Right kidney (tissue), 1 donor: ENCODE data around the gene CNTN5.

Experiments
- DNase-seq: peaks from one replicate; pipeline ENCODE4 v3.0.0-alpha.2; 2016

Gene CNTN5

DNA sequence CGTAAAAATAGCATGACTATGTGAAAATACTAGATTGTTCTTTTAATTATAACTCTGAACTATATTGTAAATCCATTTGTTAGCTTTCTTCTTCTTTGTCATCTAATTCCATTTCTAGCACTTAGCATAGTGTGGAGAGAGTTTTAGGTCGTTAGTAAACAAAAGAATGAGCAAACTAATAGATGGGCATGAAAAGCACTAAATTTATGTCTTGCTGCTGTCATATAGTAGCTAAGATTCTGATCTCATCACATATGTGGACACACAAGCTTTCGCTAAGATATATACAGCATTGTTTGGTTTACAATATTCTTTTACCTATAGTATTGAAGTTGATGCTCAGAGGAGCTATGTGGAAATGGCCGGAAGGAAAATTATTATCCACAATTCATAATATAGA, 370.5 kb downstream of the CNTN5 start:
- DNase-seq, result no peak

DNA sequence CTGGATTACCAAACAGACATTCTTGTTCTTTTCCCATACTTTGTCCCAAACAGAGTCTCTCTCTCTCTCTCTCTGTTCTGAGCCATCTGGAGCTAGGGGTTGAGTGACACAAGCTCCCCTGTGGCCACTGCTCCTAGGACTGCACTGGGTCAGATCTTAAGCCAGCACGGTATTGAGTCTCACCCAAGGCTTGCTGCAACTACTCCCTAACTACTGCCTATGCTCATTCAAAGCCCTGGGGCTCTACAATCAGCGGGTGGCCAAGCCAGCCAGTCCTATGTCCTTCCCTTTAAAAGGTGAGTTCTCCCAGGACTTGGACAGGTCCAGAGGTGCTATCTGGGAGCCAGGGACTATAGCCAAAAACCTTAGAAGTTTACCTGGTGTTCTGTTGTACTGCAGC, 385.6 kb downstream of the CNTN5 start:
- no peak for DNase-seq

DNA sequence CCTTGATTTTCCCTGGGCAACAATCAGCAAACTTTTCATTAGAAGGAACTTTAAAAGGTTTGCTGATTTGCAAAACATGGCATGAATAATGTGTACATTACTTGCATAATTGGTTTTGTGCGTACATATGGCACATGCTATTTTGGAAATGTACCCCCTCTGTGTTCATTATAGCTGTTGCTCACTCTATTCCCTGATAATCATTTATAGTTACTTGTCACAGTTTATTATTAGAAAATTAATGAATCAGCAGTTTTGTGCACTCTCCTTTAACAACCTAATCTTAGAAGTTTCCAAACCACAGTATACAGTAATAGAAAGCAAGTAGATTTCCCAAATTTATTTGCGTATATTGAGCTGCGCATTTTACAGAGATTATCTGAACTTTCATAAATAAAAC, 389.9 kb downstream of the CNTN5 start:
- DNase-seq, result no peak

DNA sequence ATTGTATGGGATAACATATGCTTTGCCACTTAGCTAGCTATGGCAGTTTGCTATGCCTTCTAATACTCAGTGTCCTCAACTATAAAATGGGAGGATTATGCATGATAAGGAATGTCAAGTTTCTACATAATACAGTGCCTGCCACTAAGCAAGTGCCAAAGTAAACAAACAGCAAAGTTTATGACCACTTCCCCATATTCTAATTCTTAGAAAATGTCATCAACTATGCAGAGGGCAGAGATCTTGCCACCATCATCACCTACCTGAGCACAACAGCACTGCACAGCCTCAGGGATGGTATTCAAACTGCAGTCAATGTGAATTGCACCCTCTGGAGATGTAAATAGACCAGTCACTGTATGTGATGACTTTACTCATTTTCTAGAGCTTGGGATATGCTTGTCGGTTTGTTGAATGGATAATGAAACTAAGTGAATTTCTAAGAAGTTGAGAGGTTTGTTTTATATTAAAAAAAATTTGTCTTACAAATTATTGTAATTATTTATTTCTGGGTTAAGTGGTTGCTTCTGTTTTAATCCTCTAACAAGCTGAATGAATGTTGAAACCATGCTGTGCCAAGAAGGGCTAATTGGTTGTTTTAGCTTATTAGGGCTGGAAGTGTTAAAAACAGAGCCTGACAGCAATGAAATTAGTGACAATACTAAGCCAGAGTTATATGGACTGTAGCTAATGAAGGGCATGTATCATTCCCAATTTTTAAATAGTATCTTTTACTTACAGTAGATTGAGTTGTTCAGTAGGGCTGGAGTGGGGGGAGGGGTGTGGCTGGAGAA, 398.4 kb downstream of the CNTN5 start:
- DNase-seq, result no peak

DNA sequence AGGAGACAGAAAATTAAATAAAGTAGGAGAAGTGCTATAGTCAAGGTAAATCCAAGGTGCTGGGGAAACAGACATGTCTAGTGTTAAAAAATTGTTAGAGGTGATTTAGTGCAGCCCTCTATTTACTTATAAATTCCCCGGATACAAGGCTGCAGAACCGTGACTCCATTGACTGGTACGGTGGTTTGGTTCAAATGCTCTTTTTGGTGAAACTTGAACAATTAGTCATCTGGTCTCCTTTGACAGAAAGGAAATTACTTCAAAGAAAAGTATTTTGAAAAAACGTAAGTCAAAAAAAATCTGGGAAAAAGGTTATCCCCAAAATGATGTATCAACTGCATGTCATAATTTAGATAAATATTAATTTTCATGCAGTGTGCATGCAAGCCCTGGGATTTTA, 399.2 kb downstream of the CNTN5 start:
- DNase-seq, result no peak

DNA sequence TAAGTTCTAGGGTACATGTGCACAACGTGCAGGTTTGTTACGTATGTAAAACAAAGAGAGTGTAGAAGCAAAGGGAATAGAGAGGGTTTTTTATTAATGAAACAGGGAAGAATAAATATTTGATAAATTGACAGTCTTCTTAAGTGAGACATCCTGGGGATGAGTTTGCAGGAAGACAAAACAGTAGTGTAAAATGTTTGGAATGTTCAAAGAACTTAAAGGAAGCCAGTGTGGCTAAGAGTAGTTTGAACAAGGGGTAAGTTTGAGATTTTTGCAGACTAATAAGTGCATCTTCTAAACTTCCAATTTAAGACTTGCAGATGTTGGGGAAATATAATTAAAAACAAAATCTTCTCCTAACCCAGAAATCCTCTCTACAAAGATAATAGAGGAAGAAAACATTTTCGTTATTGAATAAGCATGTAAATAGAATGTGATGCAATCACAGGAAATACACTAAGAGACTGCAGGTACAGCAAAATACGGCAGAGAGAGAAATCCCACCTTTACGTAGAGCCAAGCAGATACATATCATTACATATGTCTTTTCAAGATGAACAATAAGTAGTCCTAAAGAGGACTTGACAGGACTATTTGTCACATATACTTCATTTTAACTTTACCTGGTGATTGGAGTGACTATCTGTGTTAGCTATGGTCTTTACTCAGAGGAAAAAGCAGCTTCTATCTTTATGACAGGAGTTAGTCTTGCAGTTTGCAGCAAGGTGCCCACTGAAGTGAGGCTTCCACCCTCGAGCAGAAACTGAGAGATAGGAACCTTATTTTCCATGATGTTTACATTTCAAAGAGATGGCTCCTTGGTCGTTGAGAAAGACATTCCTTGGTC, 402.1 kb downstream of the CNTN5 start:
- no peak for DNase-seq

DNA sequence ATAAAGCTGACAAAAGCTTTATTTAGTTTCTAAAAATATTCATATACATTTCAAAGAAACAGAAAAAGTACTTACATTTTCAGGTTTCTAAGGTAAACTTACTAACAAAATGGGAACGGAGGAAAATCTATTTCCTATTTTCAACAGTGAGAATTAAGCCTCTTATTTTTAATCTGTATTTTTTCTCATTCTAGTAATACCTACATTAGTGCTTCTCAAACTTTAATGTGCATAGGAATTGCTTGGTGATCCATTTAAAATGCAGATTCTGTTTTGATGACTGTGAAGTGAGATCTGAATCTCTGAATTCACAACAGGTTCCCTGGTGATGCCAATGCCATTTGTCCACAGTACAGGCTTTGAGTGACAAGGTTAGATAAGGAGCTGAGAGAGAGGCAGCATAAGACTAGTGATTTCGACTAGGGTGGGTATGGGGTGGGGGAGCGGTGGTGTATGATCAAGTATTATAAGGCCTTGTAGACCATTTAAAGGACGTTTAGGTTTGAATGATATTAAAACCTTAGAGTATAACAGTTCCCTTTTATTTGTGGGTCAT, 402.8 kb downstream of the CNTN5 start:
- no peak for DNase-seq

DNA sequence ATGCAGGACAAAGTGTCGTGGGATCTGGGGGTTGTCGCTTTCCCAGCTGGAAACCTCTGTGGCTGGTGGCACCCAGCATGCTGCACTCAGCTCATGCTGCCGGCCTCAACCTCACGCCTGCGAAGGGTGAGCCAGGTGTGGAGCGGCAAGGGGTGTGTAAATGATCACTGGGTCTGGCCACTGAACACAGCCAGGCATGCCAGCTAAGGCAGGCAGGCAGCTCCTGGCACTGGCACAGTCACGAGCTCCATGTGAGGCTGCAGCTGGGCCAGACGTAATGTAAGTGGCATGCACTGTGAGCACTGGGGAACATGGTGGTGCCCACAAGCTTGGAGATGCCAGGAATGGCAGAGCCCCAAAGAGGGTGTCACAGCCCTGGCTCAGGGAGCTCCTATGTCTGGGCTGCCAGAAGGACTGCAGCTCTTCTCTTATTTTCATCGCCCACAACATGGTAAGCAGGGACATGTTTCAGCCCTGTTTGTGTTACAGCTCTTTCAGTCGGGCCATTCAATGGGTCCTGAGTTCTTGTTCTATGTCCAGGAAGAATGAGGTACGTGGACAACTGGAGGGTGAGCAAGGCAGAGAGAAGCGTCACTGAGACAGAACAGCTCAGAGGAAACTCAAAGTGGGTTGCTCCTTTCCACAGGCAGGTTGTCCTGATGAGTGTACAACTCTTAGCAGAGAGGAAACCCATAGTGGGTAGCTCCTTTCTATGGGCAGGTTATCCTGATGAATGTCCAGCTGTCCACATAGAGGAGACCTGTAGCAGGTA, 403.8 kb downstream of the CNTN5 start:
- no peak for DNase-seq

DNA sequence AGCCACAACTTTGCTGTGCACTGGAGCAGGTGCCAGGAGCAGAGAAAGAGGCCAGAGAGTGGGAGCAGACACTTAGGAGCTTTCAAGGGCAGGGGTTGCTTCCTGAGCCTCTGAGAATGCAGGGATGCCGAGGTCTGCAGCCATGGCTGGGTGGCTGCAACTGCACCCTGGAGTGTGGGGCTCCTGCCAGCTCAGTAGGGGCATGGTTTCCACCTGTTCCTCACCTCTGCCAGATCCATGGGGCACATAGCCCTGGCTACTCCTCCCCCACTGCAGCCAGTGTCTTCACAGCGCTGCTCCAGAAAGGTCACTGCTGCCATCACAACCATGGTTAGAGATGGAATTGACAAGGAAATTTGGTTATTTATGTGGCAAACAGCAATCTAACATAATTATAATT, 404.8 kb downstream of the CNTN5 start:
- DNase-seq, result no peak

DNA sequence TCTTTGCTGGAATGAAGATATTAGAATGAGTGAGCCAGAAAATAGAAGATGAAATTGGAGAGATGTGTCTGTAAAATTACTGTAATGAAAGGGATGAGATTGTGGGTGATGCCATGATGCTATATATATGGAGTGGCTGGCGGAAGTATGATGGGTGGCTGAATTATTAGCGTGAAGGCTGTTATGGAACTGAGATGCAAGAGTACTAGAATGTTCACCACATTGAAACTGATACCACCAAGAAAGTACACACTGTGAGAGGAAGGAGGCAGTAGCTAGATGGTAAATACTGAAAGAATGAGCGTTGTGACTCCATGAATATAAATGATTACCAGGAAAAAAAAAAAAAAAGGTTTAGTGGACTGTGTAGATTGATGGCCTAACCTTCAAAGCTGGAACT, 411.9 kb downstream of the CNTN5 start:
- DNase-seq, result no peak

DNA sequence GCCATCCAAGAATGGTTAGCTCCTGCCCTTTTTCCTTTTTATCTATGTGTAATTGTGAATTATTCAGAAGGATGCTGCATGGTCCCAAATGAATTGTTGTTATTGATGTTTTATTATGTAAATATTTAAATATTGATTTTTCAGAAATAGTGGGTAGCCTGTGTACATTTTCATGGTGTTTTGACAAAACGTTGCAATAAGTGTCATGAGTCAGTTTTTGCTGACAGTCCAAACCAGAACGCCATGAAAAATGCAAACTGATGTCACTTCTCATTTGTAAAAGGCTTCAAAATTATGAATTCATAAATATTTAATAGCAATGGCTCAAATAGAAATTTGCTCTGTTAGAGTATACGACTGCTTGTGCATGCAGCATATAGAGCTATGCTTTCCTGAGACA, 422.5 kb downstream of the CNTN5 start:
- DNase-seq, result no peak

DNA sequence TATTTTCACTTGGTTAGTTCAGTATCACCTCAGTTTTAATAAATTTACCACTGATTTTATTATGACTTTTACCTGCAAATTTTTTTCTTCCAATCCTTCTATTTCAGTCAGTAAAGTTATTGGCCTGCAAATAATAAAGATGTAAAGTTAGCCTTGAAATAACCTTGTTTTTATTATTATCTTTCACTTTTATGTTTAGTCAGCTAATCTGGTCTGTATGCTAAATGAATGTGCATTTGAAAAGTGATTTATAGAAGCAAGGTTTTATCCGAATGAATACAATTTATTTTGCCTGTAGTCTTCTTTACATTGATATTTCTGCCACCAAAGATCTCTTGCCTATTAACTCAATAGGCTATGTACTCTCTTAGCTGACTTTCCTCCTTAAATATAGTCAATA, 425.7 kb downstream of the CNTN5 start:
- DNase-seq, result no peak

DNA sequence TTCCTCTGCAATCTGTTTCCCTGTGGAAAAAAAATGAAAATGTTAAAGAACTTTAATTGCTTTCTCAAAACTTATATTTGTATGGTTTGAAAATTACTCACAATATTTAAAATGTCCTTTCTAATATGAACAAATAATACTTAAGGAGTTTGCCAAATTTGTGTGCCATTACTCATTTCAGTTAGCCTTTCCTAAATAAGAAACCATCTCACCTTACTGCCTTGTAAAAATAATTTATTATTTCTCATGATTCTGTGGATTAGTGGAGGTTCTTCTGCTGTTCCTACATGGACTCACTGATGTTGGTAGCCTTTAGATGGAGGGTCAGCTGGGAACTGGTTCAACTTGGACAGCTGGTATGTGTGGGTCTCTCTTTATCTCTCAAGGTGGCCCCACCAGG, 428.6 kb downstream of the CNTN5 start:
- DNase-seq, result no peak

DNA sequence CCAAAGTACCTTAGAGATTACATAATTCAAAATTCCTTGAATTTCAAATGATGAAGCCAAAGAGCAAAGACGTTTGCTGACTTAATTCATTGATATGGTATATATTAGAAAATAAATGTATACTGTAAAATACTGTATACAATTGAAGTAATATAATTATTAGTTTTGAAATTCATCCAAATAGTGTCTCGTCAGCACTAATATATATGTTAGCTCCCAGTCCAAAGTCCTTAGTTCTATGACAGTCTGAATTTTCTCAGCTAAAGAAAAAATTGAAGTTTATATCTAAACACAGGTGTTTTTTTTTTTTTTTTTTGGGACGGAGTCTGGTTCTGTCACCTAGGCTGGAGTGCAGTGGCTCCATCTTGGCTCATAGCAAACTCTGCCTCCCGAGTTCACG, 431.3 kb downstream of the CNTN5 start:
- no peak for DNase-seq

DNA sequence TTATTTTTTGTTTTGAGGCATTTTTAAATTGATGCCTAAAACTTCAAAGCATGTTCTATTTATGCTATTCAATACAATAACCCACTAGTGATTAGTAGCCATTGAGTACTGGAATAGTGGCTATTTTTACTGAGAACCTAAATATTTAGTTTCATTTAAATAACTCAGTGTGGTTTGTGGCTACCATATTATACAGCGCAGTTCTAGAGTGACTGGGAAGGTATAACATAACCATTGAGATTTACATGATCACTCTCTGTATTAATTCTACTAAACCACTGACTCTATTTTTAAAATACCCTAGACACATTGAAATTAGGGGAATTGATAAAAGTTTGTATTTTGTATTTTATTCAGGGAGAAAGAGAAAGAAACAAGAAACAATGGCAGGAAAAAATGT, 441.2 kb downstream of the CNTN5 start:
- no peak for DNase-seq

DNA sequence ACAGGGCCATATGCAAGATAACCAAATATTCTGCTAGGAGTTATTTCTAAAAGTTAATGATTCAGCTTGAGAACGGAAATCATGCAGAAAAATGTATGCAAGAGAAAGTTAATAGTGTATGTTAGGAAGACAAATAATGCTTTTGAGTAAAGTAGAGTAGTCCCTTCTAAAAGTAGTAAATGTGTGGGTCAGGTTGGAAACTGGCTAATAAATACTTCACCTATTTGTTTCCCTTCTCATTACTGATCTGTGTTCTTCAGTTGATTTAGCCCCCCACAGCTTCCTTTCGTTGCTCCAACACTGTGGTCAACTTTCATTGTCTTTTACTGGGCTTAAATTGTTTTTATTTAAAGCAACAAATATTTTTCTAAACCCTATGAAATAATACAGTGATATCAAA, 444.2 kb downstream of the CNTN5 start:
- no peak for DNase-seq

DNA sequence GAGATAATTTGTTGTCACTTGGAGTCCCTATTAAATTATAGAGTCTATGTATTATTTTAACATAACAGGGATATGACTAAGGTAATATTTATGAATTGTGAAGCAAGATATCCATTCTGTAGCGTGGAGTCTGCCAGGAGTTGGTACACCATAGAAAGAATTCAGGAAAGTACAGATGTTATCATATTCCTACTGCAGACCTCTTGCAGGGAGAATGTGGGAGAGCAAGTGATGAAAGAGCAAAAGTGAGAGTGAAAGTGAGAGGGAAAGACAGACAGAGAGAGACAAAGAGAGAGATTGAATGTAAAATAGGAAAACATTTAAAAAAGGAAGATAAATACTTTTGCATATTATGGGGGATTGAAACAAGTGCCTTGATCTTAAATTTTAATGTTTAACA, 468.8 kb downstream of the CNTN5 start:
- DNase-seq, result no peak

DNA sequence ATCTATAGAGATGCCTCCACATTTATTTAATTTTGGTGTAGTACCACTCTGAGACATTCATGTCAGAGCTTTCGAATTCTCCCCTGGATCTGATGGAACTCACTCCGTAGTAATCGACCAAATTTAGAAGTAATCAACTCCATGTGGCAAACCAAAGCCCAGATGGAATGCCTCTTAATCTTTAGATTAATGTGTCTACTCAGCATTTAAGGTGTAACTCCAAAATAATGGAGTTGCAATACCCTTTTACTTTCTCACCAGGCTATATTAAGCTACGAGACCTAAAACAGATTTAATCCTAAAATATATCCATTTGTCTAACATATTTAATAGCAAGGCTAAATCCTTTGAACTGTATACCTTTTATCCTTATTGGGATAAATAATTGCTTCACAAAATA, 473.3 kb downstream of the CNTN5 start:
- no peak for DNase-seq

DNA sequence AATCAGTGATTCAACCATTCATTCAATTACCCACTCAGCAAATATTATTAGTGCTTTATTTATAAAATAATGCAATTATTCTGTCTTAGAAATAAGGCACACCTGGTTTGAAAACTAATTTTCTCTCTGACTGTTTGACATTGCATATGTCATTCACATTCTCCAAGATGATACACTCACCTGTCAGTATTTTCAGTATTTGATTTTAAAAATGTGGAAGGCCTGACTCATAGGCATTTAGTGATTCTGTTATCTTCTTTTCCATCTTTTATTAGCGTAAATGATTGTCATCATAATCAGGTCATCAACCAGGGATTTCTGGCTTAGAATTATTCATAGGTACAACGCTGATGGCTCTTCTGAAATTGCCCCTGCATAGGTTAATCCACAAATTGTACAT, 480.9 kb downstream of the CNTN5 start:
- no peak for DNase-seq

DNA sequence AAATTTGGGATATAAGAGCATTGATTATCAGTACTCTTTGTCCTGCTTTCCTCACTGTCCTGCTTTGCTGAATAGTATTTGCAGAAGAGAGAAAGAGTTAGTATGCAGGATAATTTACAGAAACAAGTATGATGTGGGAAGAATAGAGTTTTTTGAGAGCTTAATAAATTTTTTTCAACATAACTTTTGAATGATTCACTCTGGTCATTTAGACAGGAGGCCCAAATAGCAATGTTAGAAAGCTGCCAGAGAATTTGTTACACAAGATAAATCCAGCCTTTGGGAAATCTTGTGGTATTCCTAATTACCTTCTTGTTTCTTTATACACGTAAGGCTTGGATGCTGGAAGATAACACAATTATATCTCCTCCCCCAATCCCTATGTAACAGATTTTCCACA, 484.6 kb downstream of the CNTN5 start:
- no peak for DNase-seq

DNA sequence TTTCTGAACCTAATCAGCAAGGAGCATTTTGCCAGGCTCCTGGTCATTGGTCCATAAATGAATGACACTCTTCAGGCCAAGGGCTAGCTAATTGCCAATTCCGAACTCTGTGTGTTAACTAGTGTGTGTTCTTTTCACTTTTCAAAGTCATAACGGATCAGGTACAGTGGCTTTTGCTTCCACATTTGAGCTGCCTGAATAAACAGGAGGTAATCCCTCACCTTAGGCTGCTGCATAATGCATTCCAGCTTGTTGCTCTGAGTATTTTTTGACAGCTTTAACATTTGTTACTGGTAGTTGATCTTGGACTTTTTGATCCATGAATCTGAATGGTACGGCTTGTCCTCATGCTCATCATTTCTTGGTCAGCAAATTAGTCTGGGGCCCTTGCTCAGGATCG, 485.1 kb downstream of the CNTN5 start:
- DNase-seq, result no peak

DNA sequence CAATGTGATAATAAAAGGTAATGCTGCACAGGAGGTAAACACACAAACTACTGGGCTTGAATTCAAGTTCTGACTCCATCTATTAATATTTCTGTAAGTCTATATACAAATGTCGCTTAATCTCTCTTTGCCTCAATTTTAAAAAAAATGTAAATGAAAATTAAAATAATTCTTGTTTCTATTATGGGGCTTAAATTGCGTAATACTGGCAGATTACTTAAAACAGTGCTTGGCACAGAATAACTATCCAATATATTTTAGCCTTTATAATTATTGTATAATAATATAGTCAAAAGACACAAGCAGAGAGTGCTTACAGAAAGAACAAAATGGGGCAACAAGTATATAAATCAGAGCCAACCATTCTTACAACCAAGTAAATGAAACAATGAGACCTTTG, 489.1 kb downstream of the CNTN5 start:
- DNase-seq, result no peak

DNA sequence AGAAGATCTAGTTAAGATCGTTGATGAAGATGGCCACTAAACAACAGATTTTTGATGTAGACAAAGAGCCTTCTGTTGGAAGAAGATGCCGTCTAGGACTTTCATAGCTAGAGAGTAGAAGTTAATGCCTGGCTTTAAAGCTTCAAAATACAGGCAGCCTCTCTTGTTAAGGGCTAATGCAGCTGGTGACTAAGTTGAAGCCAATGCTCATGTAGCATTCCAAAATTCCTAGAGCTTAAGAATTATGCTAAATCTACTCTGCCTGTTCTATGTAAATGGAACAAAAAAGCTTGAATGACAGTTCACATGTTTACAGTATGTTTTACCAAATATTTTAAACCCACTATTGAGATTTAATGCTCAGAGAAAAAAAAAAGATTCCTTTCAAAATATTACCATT, 492.6 kb downstream of the CNTN5 start:
- DNase-seq, result no peak
